ACC112 (cell line): ENCODE results near the gene WRAP73.
A peak's percentile ranks its signal among the peaks of the same experiment; 100 is the strongest.

Experiments used
- H2AFZ ChIP-seq: fragments of 200-600 bp; sonication (generic); one replicate; pipeline ENCODE4 v1.6.0; 2017; ENCODE audit warnings: antibody characterized with exemption, low read length; ENCODE audit not compliant: unreplicated experiment
- H3K27ac ChIP-seq: fragments of 200-600 bp; sonication (generic); 2 replicates; pipeline ENCODE4 v1.5.1; 2014; ENCODE audit warnings: low read depth, mild to moderate bottlenecking, antibody characterized with exemption, low read length, moderate library complexity
- H3K27me3 ChIP-seq: fragments of 200-600 bp; sonication (generic); 2 replicates; pipeline ENCODE4 v1.6.1; 2014; ENCODE audit warnings: mild to moderate bottlenecking, antibody characterized with exemption, low read length, moderate library complexity, mixed read lengths; ENCODE audit not compliant: insufficient read depth
- H3K36me3 ChIP-seq: fragments of 200-600 bp; sonication (generic); 2 replicates; pipeline ENCODE4 v1.6.1; 2016; ENCODE audit warnings: mild to moderate bottlenecking, antibody characterized with exemption, low read length, moderate library complexity, mixed read lengths; ENCODE audit not compliant: insufficient read depth
- H3K4me1 ChIP-seq: fragments of 200-600 bp; sonication (generic); one replicate; pipeline ENCODE4 v1.6.1; 2016; ENCODE audit warnings: low read length, mixed read lengths; ENCODE audit not compliant: insufficient read depth, unreplicated experiment, control insufficient read depth
- H3K4me3 ChIP-seq: fragments of 200-600 bp; sonication (generic); 2 replicates; pipeline ENCODE4 v1.5.1; 2014; ENCODE audit warnings: mild to moderate bottlenecking, low read depth, low read length
- H3K79me2 ChIP-seq: fragments of 200-600 bp; sonication (generic); one replicate; pipeline ENCODE4 v1.6.0; 2016; ENCODE audit warnings: low read length; ENCODE audit not compliant: control insufficient read depth, unreplicated experiment, insufficient read depth

Gene WRAP73

GRCh38 chr1:3601743-3602142 is 48.2 kb downstream of the WRAP73 start:
- Histone ChIP-seq H3K27me3 (no peaks in the 10 kb centered on the region), H3K4me1 (no peaks in the 10 kb centered on the region), H3K4me3 (no peak overlapping the region), H3K36me3 (no peaks in the 10 kb centered on the region), H2AFZ (no peak overlapping the region), H3K27ac (no peak overlapping the region), H3K79me2 (no peaks in the 10 kb centered on the region)

- no peaks in the 10 kb centered on the region for H3K79me2 ChIP-seq
- no peak overlapping the region for H3K4me3 ChIP-seq
- no peaks in the 10 kb centered on the region for H3K4me1 ChIP-seq
- no peak overlapping the region for H3K27ac ChIP-seq
- no peaks in the 10 kb centered on the region for H3K36me3 ChIP-seq
- H3K27me3 ChIP-seq = no peaks in the 10 kb centered on the region
- no peak overlapping the region for H2AFZ ChIP-seq
These were observed 49.5 kb downstream of the WRAP73 start for GRCh38 chr1:3600354-3600753.

- Histone ChIP-seq H2AFZ (no peak overlapping the region), H3K4me3 (no peak overlapping the region), H3K4me1 (no peaks in the 10 kb centered on the region), H3K79me2 (no peaks in the 10 kb centered on the region), H3K27ac (no peak overlapping the region), H3K27me3 (no peaks in the 10 kb centered on the region), H3K36me3 (no peaks in the 10 kb centered on the region)
These were observed 50.1 kb downstream of the WRAP73 start for GRCh38 chr1:3599816-3600215.

GRCh38 chr1:3599286-3599811 is 50.6 kb downstream of the WRAP73 start:
- Histone ChIP-seq H2AFZ (no peak overlapping the region), H3K27ac (no peak overlapping the region), H3K79me2 (no peaks in the 10 kb centered on the region), H3K36me3 (no peaks in the 10 kb centered on the region), H3K27me3 (no peaks in the 10 kb centered on the region), H3K4me3 (no peak overlapping the region), H3K4me1 (no peaks in the 10 kb centered on the region)

- peak overlapping the region; percentile 40 for H3K4me3 ChIP-seq
- H3K4me1 ChIP-seq = no peaks in the 10 kb centered on the region
- H2AFZ ChIP-seq = no peak overlapping the region
- H3K36me3 ChIP-seq = no peaks in the 10 kb centered on the region
- no peak overlapping the region for H3K27ac ChIP-seq
- H3K79me2 ChIP-seq = no peaks in the 10 kb centered on the region
- H3K27me3 ChIP-seq = no peaks in the 10 kb centered on the region
These were observed 51.2 kb downstream of the WRAP73 start for GRCh38 chr1:3598522-3599285.

GRCh38 chr1:3598051-3598491 is 51.8 kb downstream of the WRAP73 start:
- peak overlapping the region; percentile 32 for H2AFZ ChIP-seq
- H3K36me3 ChIP-seq = no peaks in the 10 kb centered on the region
- peak overlapping the region; percentile 40 for H3K4me3 ChIP-seq
- no peaks in the 10 kb centered on the region for H3K79me2 ChIP-seq
- no peak overlapping the region for H3K27ac ChIP-seq
- H3K4me1 ChIP-seq = no peaks in the 10 kb centered on the region
- no peaks in the 10 kb centered on the region for H3K27me3 ChIP-seq

GRCh38 chr1:3597599-3597964 is 52.3 kb downstream of the WRAP73 start:
- no peaks in the 10 kb centered on the region for H3K79me2 ChIP-seq
- H3K36me3 ChIP-seq = no peaks in the 10 kb centered on the region
- H3K4me1 ChIP-seq = no peaks in the 10 kb centered on the region
- H3K4me3 ChIP-seq = no peak overlapping the region
- H3K27me3 ChIP-seq = no peaks in the 10 kb centered on the region
- H2AFZ ChIP-seq = no peak overlapping the region
- H3K27ac ChIP-seq = no peak overlapping the region

- no peak overlapping the region for H3K4me3 ChIP-seq
- H3K27ac ChIP-seq = no peak overlapping the region
- H2AFZ ChIP-seq = no peak overlapping the region
- no peaks in the 10 kb centered on the region for H3K79me2 ChIP-seq
- no peaks in the 10 kb centered on the region for H3K27me3 ChIP-seq
- no peaks in the 10 kb centered on the region for H3K36me3 ChIP-seq
- H3K4me1 ChIP-seq = no peaks in the 10 kb centered on the region
These were observed 53.0 kb downstream of the WRAP73 start for GRCh38 chr1:3596663-3597598.

GRCh38 chr1:3595949-3596348 is 54.0 kb downstream of the WRAP73 start:
- no peaks in the 10 kb centered on the region for H3K36me3 ChIP-seq
- no peak overlapping the region for H2AFZ ChIP-seq
- H3K79me2 ChIP-seq = no peaks in the 10 kb centered on the region
- H3K4me3 ChIP-seq = no peak overlapping the region
- H3K27ac ChIP-seq = no peak overlapping the region
- no peaks in the 10 kb centered on the region for H3K27me3 ChIP-seq
- no peaks in the 10 kb centered on the region for H3K4me1 ChIP-seq

- no peaks in the 10 kb centered on the region for H3K4me1 ChIP-seq
- no peak overlapping the region for H3K27ac ChIP-seq
- no peak overlapping the region for H2AFZ ChIP-seq
- H3K36me3 ChIP-seq = no peaks in the 10 kb centered on the region
- no peaks in the 10 kb centered on the region for H3K79me2 ChIP-seq
- no peak overlapping the region for H3K4me3 ChIP-seq
- no peaks in the 10 kb centered on the region for H3K27me3 ChIP-seq
These were observed 55.1 kb downstream of the WRAP73 start for GRCh38 chr1:3594706-3595377.
